GM10266 (cell line): Measurements from ENCODE around the gene DENND6B.

Source experiments
- DNase-seq: peaks from one replicate; pipeline ENCODE4 v3.0.0; 2012; ENCODE audit errors: extremely low spot score
- TF ChIP-seq, protein P1 (sequence below): IDR thresholded peaks from 2 replicates; pipeline ENCODE4 v1.5.1; 2012; ENCODE audit warnings: mild to moderate bottlenecking, low read depth; ENCODE audit not compliant: control insufficient read depth, insufficient read depth; ENCODE audit errors: missing control alignments

Gene DENND6B

DNA sequence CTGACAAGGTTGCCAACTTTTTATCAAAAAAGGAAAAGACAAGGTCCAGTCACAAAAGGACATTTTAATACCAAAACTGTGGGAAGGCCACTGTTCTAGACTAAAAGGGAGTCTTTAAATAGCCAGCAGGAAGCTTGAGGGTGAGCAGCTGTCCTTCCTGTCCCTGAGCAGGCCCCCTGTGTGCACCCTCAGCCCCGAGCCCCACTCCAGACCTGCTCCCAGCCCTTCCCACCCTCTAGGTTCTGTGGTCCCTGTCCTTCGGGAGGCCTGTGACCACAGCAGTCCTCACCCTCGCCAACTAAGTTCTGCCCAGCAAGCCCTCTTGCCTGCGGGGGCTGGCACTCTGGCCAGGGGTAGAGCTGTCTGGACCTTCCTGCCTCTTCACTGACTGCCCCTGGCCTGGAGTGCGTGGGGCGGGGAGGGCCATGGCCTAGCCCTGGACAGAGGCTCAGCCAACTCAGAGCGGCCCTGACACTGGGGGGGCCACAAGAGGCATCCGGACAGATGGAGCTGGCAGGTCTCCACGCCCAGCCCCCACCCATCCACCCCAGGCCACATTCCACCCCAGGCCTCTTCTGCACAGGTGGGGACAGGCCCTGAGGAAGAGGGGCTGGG lies 17.7 kb downstream of the DENND6B start:
- DNase-seq = no peak
- TF ChIP-seq, protein P1, sequence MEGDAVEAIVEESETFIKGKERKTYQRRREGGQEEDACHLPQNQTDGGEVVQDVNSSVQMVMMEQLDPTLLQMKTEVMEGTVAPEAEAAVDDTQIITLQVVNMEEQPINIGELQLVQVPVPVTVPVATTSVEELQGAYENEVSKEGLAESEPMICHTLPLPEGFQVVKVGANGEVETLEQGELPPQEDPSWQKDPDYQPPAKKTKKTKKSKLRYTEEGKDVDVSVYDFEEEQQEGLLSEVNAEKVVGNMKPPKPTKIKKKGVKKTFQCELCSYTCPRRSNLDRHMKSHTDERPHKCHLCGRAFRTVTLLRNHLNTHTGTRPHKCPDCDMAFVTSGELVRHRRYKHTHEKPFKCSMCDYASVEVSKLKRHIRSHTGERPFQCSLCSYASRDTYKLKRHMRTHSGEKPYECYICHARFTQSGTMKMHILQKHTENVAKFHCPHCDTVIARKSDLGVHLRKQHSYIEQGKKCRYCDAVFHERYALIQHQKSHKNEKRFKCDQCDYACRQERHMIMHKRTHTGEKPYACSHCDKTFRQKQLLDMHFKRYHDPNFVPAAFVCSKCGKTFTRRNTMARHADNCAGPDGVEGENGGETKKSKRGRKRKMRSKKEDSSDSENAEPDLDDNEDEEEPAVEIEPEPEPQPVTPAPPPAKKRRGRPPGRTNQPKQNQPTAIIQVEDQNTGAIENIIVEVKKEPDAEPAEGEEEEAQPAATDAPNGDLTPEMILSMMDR = no peak

DNA sequence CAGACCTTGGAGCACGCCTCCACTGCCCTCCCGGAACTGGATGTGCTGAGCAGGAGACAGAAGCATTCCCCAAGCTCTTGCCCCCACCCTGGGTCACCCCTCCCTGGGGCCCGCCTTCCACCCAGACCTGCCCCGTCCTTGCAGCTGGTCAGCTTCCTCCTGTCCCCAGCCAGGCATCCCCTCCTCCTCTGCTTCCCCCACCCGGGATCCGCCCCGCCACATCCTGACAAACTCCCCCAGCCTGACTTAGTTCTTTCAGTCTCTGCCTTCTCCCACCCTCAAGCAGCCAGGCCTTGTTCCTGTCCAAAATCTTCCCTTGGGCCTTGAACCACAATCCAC lies 18.2 kb downstream of the DENND6B start:
- no peak for DNase-seq
- TF ChIP-seq, protein P1 = no peak

DNA sequence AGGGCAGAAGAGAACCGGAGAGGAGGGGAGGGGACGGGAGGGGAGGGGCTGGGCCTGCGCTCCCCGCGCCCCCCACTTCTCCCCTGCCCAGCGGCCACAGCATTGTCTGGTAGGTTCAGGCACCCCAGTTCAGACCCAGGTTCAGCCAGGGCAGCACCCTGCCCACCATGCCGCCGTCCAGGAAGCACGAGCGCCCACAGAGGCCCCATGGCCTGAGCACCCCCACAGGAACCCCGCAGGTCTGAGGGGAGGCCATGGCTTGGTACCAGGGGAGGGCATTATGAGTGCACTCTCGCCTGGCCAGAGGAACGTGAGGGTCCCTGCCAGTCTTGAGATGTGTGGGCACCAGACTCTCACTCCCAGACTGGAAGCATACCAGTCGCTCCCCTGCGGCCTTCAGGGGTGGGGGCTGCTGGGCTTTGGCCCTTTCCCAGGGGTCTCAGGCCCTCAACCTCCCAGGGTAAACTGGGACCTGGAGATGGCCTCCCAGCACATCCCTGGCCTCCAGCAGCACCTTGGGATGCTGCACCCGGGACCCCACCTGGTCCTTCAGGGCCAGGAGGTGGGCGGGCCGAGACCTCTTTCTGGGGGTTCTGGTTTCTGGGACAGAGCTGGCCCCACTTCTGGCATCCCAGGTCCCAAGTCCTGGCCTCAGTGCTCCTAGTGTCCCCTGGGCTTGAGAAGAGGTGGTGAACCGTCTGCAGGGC lies 18.8 kb downstream of the DENND6B start:
- DNase-seq = no peak
- TF ChIP-seq, protein P1 = no peak

DNA sequence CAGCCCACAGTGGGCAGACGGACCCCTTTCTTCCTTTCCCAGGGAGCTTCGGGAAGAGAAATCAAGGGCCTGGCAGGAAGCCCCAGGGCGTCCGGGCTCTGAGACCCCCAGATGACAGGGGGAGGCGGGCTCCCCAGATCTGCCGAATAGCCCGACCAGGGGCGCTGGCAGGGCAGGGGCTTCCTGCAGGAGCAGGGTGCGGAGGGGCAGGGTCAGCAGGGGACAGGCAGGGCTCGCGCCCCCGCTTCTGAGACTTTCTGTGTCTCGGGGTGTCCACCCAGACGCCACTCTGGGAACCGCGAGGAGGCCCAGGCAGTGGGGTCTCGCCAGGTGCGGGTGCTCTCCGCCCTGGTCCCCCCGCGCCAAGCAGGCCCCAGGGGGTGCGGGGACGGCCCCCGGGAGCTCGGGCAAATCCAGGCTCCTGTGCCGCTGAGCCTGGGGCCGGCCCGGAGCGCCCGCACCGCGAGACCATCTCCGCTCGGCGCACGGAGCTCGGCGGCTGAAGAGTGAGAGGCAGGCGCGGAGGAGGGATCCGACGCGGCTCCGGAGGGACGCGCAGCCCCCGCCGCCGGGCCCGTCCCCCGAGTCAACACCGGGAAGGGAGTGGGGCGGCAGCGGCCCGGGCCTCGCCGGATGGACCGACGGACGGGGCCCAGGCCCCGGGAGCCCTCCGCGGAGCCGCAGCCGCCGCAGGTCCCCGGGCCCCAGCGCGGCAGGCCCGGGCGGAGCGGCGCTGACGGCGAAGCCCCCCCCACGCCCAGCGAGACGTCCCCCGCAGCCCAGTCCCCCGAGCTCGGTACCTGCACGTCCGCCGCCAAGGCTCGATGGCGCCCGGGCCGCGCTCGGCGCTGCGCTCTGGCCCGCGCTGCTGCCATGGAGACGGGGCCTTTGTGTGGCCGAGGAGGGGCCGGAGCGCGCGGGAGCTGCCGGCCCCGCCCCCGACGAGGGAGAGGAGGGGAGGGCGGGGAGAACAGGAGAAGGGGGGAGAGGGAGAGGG lies 19.8 kb downstream of the DENND6B start, which contains the start of gene PLXNB2:
TSS of gene PLXNB2 (minus strand) at position 894 of the 997 bp plus-strand sequence. CDS start 17,062 bp downstream, outside the sequence.
- DNase-seq = peak; percentile 95
- TF ChIP-seq, protein P1 = no peak

DNA sequence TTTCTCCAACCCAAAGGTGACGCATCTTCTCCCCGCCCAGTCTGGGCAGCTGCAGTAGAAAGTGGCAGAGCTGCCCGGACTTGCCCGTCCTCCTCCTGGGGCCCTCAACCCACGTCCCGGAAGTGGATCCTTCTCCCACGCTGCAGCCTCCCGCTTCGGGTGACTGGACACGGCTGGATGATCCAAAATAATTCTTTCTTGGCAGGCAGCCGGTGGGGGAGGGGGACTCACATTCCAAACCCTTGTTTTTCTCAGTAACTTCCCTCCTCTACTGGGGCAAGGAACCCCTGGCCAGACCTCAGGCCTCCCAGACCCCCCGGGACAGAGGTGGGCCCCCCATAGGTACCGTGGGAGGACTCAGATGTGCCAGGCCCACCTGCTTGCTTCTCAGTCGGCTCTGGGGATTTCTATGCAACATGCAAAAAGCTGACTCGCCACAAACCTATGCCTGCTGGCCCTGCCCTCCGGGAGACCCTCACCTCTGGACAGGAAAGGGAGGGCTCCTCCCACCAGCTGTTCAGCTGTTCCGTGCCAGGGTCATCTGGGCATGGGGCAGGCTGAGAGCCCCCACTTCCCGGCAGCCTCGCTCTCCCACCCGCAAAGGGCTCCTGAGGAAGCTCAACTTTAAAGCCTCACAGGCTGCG lies 20.8 kb downstream of the DENND6B start:
- peak; percentile 82 for DNase-seq
- TF ChIP-seq, protein P1 = no peak

DNA sequence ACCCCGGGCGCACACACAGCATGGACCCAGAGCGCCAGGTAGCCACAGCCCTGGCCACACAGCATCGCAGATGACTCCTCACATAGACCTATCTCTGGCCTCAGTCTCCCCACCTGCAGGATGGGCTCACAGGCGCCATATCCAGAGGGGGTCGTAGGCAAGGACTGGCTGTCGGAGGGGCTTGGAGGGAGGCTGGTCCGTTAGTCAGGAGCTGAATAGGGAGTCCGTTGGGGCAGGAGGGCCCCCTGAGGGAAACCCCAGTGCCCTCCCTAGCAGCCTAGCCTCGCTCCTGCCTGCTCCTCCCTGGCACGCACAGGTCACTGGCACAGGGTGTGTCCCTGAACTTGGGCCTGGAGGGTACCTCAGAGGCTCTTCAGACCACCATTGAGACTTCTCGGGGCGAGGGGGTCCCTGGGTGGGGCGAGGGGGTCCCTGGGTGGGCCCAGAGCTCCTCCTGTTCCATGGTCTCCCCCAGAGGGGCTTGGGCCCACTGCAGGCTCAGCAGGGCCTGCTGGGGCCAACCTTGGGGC lies 21.4 kb downstream of the DENND6B start:
- TF ChIP-seq, protein P1 = no peak
- DNase-seq = no peak
